ENCODE results near the gene RPP30.
"Not testable (repeated sequence)": the region's sequence is repeated elsewhere in the genome, so short reads cannot be mapped to it uniquely, and the experiment has no call there.

RPP30 gene

GRCh38 chr10:90939648-90940047, 67.9 kb downstream of the RPP30 start:
- no peak for DNase-seq (ENCODE audit: low read depth in 2 of 3, low spot score in 2 of 3)

- DNase-seq (ENCODE audit: low read depth in 2 of 3, low spot score in 2 of 3) = not testable (repeated sequence)
Measured at GRCh38 chr10:90942980-90943379, 71.2 kb downstream of the RPP30 start.

- DNase-seq (ENCODE audit: low read depth in 2 of 3, low spot score in 2 of 3) = no peak
Measured at GRCh38 chr10:90944749-90945148, 73.0 kb downstream of the RPP30 start.

- DNase-seq (ENCODE audit: low read depth in 2 of 3, low spot score in 2 of 3) = no peak
Measured at GRCh38 chr10:90945491-90946070, 73.8 kb downstream of the RPP30 start.

- no peak for DNase-seq (ENCODE audit: low read depth in 2 of 3, low spot score in 2 of 3)
Measured at GRCh38 chr10:90947030-90947960, 75.5 kb downstream of the RPP30 start.
